ENCODE data around the gene PPARD. TPM values are rescaled to one million over a fixed set of nuclear protein-coding genes. Genes with fewer than 3 reads are reported as not detected.
"Not testable (repeated sequence)": the region's sequence is repeated elsewhere in the genome, so short reads cannot be mapped to it uniquely, and the experiment has no call there.

Gene PPARD
- 5.4 and 9.5 TPM in 2 replicates for total RNA-seq

DNA sequence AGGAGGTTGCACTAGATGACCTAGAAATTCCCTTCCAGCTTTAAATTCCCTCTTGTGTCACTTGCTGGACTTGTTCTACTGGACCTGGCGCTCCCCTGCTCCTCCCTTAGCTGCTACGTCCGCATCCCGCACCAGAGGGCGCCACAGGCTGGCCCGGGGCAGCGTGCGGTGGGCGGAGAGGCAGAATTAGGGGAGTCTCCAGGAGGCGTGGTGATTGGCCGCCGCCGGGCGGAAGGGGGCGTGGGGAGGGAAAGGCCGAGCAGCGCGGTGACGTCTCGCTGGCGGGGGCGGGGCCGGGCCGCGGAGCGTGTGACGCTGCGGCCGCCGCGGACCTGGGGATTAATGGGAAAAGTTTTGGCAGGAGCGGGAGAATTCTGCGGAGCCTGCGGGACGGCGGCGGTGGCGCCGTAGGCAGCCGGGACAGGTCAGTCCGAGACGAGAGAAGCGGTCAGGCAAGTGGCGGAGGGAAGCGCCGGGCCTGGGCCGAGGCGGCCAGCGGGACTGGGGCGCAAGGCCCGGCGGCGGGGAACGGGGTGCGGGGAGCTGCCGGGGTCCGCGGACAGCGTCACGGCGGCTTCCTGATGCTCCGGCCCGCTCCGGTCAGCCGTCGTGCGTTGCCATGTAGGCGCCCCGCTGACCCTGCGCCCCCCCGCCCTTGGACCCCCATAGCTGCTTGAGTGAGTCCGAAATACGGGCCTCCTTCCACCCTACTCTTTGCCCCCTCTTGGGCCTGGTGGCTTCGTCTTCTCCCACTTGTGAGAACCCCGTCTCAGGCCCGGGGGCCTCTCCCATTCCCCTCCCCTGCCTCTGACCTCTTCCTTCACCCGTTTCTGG is at the start of gene PPARD:
Gene PPARD (plus strand): TSS at position 301 of the 834 bp plus-strand sequence. CDS start 68,530 bp downstream, outside the sequence.
- DNase-seq (ENCODE audit: low read depth in 2 of 2), result peak; percentile 95 to 98

DNA sequence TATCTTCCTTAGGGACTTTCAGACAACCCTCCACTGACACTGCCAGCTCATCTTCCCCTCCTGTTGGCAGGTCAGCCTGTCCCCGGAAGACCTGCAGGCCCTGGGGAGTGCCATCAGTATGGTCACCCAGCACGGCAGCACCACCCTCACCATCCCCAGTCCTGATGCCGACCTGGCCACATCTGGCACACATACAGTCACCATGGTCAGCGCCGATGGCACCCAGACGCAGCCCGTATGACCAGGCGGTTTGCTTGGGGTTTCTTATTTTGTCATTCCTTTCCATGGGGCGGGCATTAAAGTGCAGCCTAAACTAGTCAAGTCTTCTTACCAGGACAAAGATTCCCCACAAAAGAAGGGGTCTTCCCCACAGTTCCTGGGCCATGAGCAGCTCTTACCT is 48.7 kb upstream of the PPARD start:
- no peak for DNase-seq (ENCODE audit: low read depth in 2 of 2)

DNA sequence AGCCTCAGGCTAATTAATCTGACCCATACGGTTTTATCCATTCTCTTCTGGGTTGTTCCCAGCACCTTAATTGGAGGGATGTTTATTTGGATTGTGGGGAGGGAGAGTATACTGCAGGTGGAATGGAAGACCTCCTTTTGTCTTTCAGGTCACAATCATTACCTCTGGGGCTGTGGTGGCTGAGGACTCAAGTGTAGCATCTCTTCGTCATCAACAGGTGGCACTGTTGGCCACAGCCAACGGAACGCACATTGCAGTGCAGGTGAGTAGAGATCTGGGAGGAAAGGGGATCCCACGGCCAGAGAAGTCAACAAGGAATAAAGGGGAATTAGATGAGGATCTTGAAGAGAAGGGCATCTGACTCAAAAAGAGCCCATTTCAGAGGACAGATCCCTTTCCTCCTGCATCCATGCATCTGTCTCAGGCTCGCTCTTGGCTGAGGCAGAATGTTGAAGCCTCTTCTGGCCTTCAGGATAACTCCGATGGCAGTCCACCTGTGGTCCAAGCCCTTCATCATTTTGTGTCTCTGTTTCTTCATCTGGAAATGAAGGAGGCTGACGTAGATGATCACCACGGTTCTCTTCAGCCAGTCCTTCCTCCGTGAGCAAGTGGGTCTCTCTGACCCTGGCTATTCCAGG is 47.9 kb upstream of the PPARD start:
- DNase-seq (ENCODE audit: low read depth in 2 of 2), result peak; percentile 51 to 70

- no peak for DNase-seq (ENCODE audit: low read depth in 2 of 2)
These were observed 47.3 kb upstream of the PPARD start for GRCh38 chr6:35295036-35295435.

DNA sequence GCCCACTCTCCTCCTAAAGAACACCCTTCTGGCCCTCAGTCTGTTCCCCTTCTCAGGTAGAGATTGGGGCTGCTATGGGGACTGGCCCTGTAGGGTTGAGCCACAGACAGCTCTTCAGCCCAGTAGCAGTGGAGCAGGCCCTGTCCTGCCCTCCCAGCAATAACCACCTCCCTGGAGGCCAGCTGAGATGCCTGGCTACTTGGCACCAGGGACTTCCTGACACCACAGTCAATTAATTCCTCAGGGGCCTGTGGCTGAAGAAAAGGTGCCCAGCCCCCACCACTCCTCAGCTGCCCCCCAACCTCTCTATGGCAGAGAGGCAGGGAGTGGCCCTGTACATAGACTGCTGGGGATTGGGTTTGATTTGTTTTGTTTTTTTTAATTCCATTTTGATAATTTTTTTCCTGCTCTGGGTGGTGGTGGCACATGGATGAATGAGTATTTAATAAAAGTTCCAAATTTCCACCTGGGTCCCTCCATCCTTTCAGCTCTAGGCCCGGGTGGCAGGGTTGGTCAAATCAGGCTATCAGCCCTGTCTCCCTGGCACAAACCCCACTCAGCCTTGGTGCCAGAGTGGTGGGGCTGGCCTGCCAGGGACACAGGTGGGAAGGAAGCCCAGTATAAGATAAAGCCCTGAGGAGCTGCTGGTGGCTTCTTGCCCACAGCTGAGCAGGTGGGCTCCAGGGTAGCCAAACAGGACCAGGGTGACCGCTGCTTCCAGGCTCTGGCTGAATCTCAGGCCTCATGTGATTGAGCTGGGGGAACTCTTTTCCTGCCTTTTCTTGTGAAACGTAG is 46.6 kb upstream of the PPARD start:
- DNase-seq (ENCODE audit: low read depth in 2 of 2), result no peak

DNA sequence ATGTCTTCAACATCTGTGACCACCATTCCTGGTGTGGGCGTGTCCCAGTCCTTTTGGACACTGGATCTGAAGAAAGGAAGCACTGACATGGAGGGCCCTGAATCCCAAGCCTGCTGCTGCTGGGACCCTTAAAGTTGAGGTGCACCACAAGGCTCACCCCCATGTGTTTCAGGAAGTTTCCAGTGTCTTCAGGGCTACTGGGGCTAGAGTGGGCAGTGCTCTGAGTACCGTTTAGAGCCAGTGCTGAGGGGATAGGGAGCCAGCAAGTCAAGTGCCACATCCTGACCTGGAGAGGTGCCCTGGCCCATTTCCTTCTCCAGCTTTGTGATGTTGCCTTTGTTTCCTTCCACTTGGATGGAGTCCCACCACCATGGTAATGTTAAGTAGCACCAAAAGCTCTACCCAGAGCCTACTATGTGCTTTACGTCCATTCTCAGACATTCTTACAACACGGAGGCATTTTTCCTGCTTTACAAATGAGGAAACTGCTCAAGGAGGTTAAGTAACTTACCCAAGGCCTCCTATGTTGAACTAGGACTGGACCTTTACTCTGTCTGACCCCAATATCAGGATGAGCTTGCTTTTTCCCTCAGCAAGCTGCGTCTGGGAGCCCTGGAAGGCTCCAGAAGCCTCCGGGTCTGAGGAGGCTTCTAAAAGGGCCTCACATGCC is 45.3 kb upstream of the PPARD start:
- DNase-seq (ENCODE audit: low read depth in 2 of 2), result no peak

- peak; percentile 85 to 88 for DNase-seq (ENCODE audit: low read depth in 2 of 2)
These were observed 44.5 kb upstream of the PPARD start, which contains the start of gene DEF6 for GRCh38 chr6:35297601-35298481. TSS of gene DEF6 (plus strand) at chr6:35297818. CDS start at chr6:35297857, 39 bp downstream.

GRCh38 chr6:35298625-35299140 is 43.7 kb upstream of the PPARD start:
- DNase-seq (ENCODE audit: low read depth in 2 of 2), result no peak

DNA sequence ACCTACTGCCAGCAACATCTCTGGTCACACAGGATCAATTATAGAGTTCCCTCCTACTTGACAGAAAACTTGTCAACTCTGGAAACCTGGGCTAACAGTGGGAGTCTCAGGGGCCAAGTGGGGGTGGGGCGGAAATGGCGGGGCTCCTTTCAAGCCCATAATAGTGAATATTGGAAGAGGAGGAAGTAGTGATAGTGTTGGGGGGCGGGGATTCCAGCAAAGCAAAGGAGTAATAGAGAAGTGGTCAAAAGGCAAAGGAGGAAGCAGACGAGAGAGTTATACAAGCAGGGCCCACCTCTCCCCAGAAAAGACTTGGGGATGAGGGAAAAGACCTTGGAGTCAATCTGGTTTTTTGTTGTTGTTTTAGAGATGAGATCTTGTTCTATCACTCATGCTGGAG is 42.7 kb upstream of the PPARD start:
- no peak for DNase-seq (ENCODE audit: low read depth in 2 of 2)

GRCh38 chr6:35300848-35301247 is 41.5 kb upstream of the PPARD start:
- DNase-seq (ENCODE audit: low read depth in 2 of 2), result no peak

DNA sequence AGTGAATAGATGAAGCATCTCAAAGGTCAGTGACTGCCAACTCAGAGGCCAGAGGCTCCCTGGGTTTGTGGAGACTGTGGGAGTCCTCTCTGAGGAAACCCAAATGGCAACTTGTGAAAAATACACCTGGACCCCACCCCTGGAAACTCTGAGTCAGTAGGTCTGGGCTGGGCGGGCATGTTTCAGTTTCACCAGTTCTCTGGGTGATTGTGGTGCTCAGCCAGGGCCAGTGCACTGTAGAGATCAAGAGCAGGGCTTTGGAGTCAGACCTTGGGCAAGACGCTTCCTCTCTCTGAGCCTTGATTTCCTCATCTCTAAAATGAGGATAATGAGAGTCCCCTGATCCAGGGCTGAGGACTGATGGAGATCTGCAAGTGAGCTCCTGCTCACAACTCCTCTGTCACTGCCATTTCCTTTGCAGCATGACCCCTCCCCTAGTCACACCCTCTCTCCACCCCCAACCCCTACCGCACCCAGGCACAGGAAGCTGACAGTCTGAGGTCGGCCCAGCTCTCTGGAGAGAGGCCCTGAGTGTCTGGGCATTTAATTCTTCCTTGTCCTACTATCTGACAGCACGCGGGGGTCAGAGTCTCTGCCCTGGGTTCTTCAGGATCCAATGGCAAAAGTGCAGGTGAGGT is 39.6 kb upstream of the PPARD start:
- DNase-seq (ENCODE audit: low read depth in 2 of 2), result peak; percentile 11 to 37

- DNase-seq (ENCODE audit: low read depth in 2 of 2), result no peak
These were observed 38.1 kb upstream of the PPARD start for GRCh38 chr6:35304299-35304698.

GRCh38 chr6:35305117-35305516 is 37.2 kb upstream of the PPARD start:
- no peak for DNase-seq (ENCODE audit: low read depth in 2 of 2)

DNA sequence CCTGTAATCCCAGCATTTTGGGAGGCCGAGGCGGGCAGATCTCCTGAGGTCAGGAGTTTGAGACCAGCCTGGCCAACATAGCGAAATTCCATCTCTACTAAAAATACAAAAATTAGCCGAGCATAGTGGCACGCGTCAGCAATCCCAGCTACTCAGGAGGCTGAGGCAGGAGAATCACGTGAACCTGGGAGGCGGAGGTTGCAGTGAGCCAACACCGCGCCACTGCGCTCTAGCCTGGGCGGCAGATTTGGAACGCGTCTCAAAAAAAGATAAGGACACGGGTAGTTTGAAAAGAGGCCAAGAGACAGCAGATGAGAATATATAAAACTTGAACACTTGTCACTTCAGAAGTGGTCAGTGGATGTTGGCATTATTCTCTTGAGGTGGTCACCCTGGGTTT is 35.2 kb upstream of the PPARD start:
- DNase-seq (ENCODE audit: low read depth in 2 of 2), result not testable (repeated sequence)

DNA sequence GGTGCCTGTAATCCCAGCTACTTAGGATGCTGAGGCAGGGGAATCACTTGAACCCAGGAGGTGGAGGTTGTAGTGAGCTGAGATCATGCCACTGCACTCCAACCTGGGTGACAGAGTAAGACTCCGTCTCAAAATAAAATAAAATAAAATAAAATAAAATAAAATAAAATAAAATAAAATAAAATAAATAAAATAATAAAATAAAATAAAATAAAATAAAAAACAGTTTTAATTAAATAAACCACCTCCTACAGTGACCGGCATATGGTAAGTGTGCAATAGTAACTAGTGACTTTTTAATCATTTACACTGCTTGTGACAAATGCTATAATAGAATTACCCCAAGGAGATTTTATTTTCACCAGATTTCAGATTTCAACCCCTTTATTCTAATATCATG is 33.8 kb upstream of the PPARD start:
- not testable (repeated sequence) for DNase-seq (ENCODE audit: low read depth in 2 of 2)

DNA sequence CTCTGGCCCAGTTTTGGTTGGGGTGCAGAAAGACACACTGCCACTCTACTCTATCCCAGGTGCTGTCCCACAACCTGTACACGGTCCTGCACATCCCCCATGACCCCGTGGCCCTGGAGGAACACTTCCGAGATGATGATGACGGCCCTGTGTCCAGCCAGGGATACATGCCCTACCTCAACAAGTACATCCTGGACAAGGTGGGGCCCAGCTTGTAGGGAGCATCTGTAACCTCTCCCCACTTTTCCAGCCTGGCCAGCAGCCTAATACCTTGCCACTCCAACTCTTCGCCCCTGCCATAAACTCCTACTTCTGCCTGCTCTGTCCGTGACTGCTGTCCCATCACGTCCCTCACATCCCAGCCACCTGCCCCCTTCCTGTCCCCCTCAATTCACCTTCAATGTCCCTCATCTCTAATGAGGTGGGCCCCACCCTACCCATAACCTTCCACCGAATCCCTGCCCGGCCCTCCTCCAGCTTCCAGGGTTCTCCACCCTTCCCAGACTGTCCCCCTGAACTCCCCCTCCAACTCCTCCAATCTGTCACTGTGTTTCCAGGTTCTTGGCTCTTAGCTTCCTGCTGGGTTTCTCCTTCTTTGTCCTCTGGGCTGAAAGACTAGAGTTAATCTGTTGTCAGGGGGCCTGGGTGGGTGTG is 32.6 kb upstream of the PPARD start:
- DNase-seq (ENCODE audit: low read depth in 2 of 2), result no peak

GRCh38 chr6:35310265-35310831 is 32.0 kb upstream of the PPARD start:
- no peak for DNase-seq (ENCODE audit: low read depth in 2 of 2)

DNA sequence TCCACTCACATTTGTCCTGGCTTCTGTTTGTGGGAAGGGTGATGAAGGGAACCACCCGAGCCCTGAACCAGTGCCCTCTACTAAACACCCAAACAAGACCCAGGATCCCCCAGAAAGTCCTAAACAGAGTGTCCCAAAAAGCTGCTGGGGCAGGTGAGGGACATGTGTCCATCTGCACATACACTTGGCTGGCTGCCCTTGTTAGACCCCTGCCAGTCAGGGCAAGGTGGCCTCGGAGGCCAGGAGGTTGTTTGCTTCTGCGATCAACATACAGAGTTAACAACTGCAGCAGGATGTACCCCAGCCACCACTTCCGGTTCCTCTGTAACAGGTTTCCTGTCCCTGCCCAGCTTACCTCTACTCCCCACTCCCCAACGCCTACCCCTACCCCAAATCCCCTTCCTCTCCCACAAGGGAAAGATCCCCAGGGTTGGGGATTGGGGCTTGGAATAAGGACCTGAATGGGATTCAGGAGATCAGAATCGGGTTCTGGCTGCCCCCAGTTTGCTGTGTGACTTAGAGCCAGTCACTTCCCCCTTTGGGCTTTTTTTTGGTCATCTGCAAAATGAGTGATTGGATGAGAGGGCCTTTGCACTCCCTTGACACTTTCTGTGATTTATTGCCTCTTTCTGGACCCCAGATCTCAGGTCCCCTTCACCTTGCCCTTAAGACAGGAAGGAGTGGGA is 30.8 kb upstream of the PPARD start:
- DNase-seq (ENCODE audit: low read depth in 2 of 2), result peak in 1 of 2 donors; percentile 11

All from lung microvascular endothelial cell (primary cell).